Pancreas (tissue), 10 donors: ENCODE data around the gene RBBP5. TPM values are rescaled to one million over a fixed set of nuclear protein-coding genes. Genes with fewer than 3 reads are reported as not detected.

Experiments used
- ATAC-seq, 4 donors: fragments of 200-7000 bp; cut with Tn5 transposase; one replicate each; pipeline versions ENCODE4 v1.8.0 to v1.9.1; 2020; ENCODE audit warnings: mild to moderate bottlenecking in 4 of 4, moderate library complexity in 4 of 4
- DNase-seq, 6 donors: peaks; one replicate each; pipeline ENCODE4 v3.0.0-alpha.2; 2020
- FAIRE-seq: peaks from 2 replicates; lab custom pipeline; 2012; peaks lifted over from hg19 to GRCh38; lab: Jason Lieb, UNC
- H3K27ac ChIP-seq, 4 donors: fragments of 200-600 bp; sonication (generic); 1 replicate in 3 of 4; 2 replicates in 1 of 4; pipeline versions ENCODE4 v1.5.0 to v1.8.0; 2020
- H3K27me3 ChIP-seq, 4 donors: fragments of 200-600 bp; one replicate each; pipeline ENCODE4 v1.8.0; 2021
- H3K36me3 ChIP-seq, 3 donors: fragments of 200-600 bp; sonication (generic) in 1 of 3; one replicate each; pipeline versions ENCODE4 v1.5.0 to v1.8.0; 2020 to 2021
- H3K4me1 ChIP-seq, 3 donors: fragments of 200-600 bp; one replicate each; pipeline ENCODE4 v1.8.0; 2021
- H3K4me3 ChIP-seq, 4 donors: fragments of 200-600 bp; sonication (generic) in 2 of 4; one replicate each; pipeline versions ENCODE4 v1.5.0 to v1.8.0; 2020 to 2021
- H3K9me3 ChIP-seq, 4 donors: fragments of 200-600 bp; one replicate each; pipeline ENCODE4 v1.8.0; 2021
- WGBS, 2 donors: extraction: QIAGEN DNeasy Blood & Tissue Kit; methylation state at CpG; one replicate each; pipeline ENCODE4 v1.1.7; 2013; 5-methylcytosine and 5-hydroxymethylcytosine counted together
- intact Hi-C, 3 donors: fragments of 100-400 bp; cut with DNase I; formaldehyde crosslinking; loops; one replicate each; pipeline versions ENCODE4 v1.11.1 to v1.14.2; 2022
- polyA plus RNA-seq, 2 donors: library from polyadenylated mRNA; stranded (reverse); fragments of 200-250 nt; gene quantifications; one replicate each; pipeline ENCODE4 v1.2.3, GENCODE V29; 2013
- total RNA-seq, 6 donors: library from RNA; stranded (reverse); fragmentation: NEBNext Ultra II Directional in 4 of 6; extraction: Animal tissue kit (Norgen Biotek cat#: 25700) in 4 of 6; gene quantifications; one replicate each; pipeline versions ENCODE4 v1.2.1 to v1.2.4, GENCODE V29; 2021 to 2023
- TF ChIP-seq, protein P1 (sequence below), 4 donors: fragments of 200-600 bp; sonication (generic) in 3 of 4; IDR thresholded peaks; one replicate each; pipeline versions ENCODE4 v1.5.0 to v1.8.0; 2021; ENCODE audit warnings: antibody characterized with exemption in 4 of 4
- donor health status: healthy with polysubstance abuse.
- donor health status: DM: no; HTN: no; CAD: no; lungs with moderate emphysema.
- donor health status: DM: no; HTN: no; CAD: no.
- donor health status: control.
- donor health status: control.
- donor health status: Bipolar disorder and iron deficiency.
- donor health status: DM: yes; HTN: yes; CAD: no.
- donor health status: DM: no; HTN: no; CAD: no.
- donor health status: DM: no; HTN: no; CAD: no.
- donor health status: DM: yes; HTN: yes; CAD: no.

RBBP5 gene
- total RNA-seq (10 to 100 TPM in 1 of 6 donors, 1 to 10 TPM in 5; 6.0 to 10.9 (median 8.2) TPM), polyA plus RNA-seq (1 to 10 TPM; 3.0 to 4.6 TPM)

- TF ChIP-seq, protein P1, sequence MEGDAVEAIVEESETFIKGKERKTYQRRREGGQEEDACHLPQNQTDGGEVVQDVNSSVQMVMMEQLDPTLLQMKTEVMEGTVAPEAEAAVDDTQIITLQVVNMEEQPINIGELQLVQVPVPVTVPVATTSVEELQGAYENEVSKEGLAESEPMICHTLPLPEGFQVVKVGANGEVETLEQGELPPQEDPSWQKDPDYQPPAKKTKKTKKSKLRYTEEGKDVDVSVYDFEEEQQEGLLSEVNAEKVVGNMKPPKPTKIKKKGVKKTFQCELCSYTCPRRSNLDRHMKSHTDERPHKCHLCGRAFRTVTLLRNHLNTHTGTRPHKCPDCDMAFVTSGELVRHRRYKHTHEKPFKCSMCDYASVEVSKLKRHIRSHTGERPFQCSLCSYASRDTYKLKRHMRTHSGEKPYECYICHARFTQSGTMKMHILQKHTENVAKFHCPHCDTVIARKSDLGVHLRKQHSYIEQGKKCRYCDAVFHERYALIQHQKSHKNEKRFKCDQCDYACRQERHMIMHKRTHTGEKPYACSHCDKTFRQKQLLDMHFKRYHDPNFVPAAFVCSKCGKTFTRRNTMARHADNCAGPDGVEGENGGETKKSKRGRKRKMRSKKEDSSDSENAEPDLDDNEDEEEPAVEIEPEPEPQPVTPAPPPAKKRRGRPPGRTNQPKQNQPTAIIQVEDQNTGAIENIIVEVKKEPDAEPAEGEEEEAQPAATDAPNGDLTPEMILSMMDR (IDR thresholded peaks at IDR 0.05) = peak; percentile 17 to 48 (median 33)
- peak; percentile 59 for FAIRE-seq
- no peaks in the 10 kb centered on the region for H3K27me3 ChIP-seq
- H3K4me3 ChIP-seq = peak within 1 kb of the TSS; percentile 72 to 88 (median 77)
- DNase-seq = peak; percentile 86 to 96 (median 94)
- no peaks in the 10 kb centered on the region for H3K36me3 ChIP-seq
- no peaks in the 10 kb centered on the region for H3K9me3 ChIP-seq
- peak; percentile 99 for ATAC-seq
- intact Hi-C loops = loop anchor here in 1 of 3 donors (10.0 kb wide), 1 partner anchor 93 kb away; the partner anchor contains the start of gene DSTYK
- peaks cover 0 to 18% (median 10%) of the 10 kb centered on the region in 3 donors for H3K4me1 ChIP-seq
- peak within 1 kb of the TSS; percentile 93 to 97 (median 94) for H3K27ac ChIP-seq
- 0% methylated on average over 46 of the region's 46 CpGs for whole genome bisulfite sequencing, 2 donors
These were observed at the start of gene RBBP5 for GRCh38 chr1:205121660-205122488. RBBP5 (minus strand) TSS chr1:205121978; CDS start chr1:205121873, 105 bp downstream.

- Histone ChIP-seq H3K9me3 (no peaks in the 10 kb centered on the region), H3K36me3 (no peaks in the 10 kb centered on the region), H3K4me3 (no peak overlapping the region), H3K27me3 (no peaks in the 10 kb centered on the region), H3K27ac (no peak overlapping the region), H3K4me1 (no peaks in the 10 kb centered on the region)
- intact Hi-C loops = no loop called here
- FAIRE-seq (no peak), DNase-seq (no peak), ATAC-seq (no peak)
- TF ChIP-seq, protein P1 (IDR thresholded peaks at IDR 0.05) = no peak
- 84 to 91% methylated on average over 5 of the region's 5 CpGs for WGBS, 2 donors
These were observed 49.6 kb upstream of the RBBP5 start for GRCh38 chr1:205171369-205171768.

GRCh38 chr1:205170532-205171269 is 48.9 kb upstream of the RBBP5 start:
- intact Hi-C loops = no loop called here
- Histone ChIP-seq H3K36me3 (no peaks in the 10 kb centered on the region), H3K27me3 (no peaks in the 10 kb centered on the region), H3K4me1 (no peaks in the 10 kb centered on the region), H3K27ac (no peak overlapping the region), H3K4me3 (no peak overlapping the region), H3K9me3 (no peaks in the 10 kb centered on the region)
- 83 to 89% methylated on average over 9 of the region's 9 CpGs for WGBS, 2 donors
- TF ChIP-seq, protein P1 (IDR thresholded peaks at IDR 0.05) = no peak
- FAIRE-seq = no peak
- ATAC-seq = no peak
- DNase-seq = no peak

GRCh38 chr1:205169248-205169647 is 47.5 kb upstream of the RBBP5 start:
- Histone ChIP-seq H3K4me3 (no peak overlapping the region), H3K27ac (no peak overlapping the region), H3K27me3 (no peaks in the 10 kb centered on the region), H3K4me1 (no peaks in the 10 kb centered on the region), H3K9me3 (no peaks in the 10 kb centered on the region), H3K36me3 (no peaks in the 10 kb centered on the region)
- no peak for ATAC-seq
- intact Hi-C loops = no loop called here
- TF ChIP-seq, protein P1 (IDR thresholded peaks at IDR 0.05) = no peak
- no peak for DNase-seq
- no peak for FAIRE-seq
- 86 to 89% methylated on average over 10 of the region's 10 CpGs for WGBS, 2 donors
